ENCODE measurements around the gene PRKCG. TPM values are rescaled to one million over a fixed set of nuclear protein-coding genes. Genes with fewer than 3 reads are reported as not detected.
"Not testable (repeated sequence)": the region's sequence is repeated elsewhere in the genome, so short reads cannot be mapped to it uniquely, and the experiment has no call there.

Gene PRKCG
- 0.06 TPM for polyA plus RNA-seq (2013, experiment 1 of 2; ENCODE audit: insufficient read length)
- not detected for polyA plus RNA-seq (2013, experiment 2 of 2; ENCODE audit: insufficient read length)

- DNase-seq = no peak
Observed at GRCh38 chr19:53881482-53882390, at the start of gene PRKCG. Gene PRKCG, plus strand, starts transcription at chr19:53882197. Its CDS starts 298 bp downstream, at chr19:53882495.

- not testable (repeated sequence) for DNase-seq
Observed at GRCh38 chr19:53832861-53833260, 49.1 kb upstream of the PRKCG start.

GRCh38 chr19:53838446-53838845 lies 43.6 kb upstream of the PRKCG start:
- not testable (repeated sequence) for DNase-seq

- DNase-seq = not testable (repeated sequence)
Observed at GRCh38 chr19:53840241-53840640, 41.8 kb upstream of the PRKCG start.

GRCh38 chr19:53840914-53841313 lies 41.1 kb upstream of the PRKCG start:
- DNase-seq = peak; percentile 83

- no peak for DNase-seq
Observed at GRCh38 chr19:53844849-53845246, 37.1 kb upstream of the PRKCG start.

- DNase-seq = no peak
Observed at GRCh38 chr19:53847555-53847954, 34.4 kb upstream of the PRKCG start.

GRCh38 chr19:53849237-53849676 lies 32.7 kb upstream of the PRKCG start:
- peak; percentile 71 for DNase-seq

- DNase-seq = no peak
Observed at GRCh38 chr19:53853707-53854106, 28.3 kb upstream of the PRKCG start.

GRCh38 chr19:53864308-53864836 lies 17.6 kb upstream of the PRKCG start:
- no peak for DNase-seq

- DNase-seq = peak; percentile 41
Observed at GRCh38 chr19:53865523-53865917, 16.5 kb upstream of the PRKCG start.

GRCh38 chr19:53865918-53866864 lies 15.8 kb upstream of the PRKCG start:
- DNase-seq = peak; percentile 76

GRCh38 chr19:53866865-53867224 lies 15.2 kb upstream of the PRKCG start:
- peak; percentile 39 for DNase-seq

GRCh38 chr19:53867225-53868090 lies 14.5 kb upstream of the PRKCG start, which contains the start of gene MYADM:
Gene MYADM, plus strand, starts transcription at chr19:53867883. Its CDS starts 5,647 bp downstream, at chr19:53873530.
- DNase-seq = peak; percentile 99

- peak; percentile 79 for DNase-seq
Observed at GRCh38 chr19:53868091-53868891, 13.7 kb upstream of the PRKCG start.

GRCh38 chr19:53868892-53869804 lies 12.8 kb upstream of the PRKCG start:
- peak; percentile 94 for DNase-seq

GRCh38 chr19:53869805-53870484 lies 12.1 kb upstream of the PRKCG start:
- DNase-seq = not testable (repeated sequence)

GRCh38 chr19:53870485-53870844 lies 11.5 kb upstream of the PRKCG start:
- no peak for DNase-seq

GRCh38 chr19:53871454-53871853 lies 10.5 kb upstream of the PRKCG start:
- DNase-seq = no peak
